HG03135 (cell line): ENCODE measurements around the gene PLK4.
"Not testable (repeated sequence)": the region's sequence is repeated elsewhere in the genome, so short reads cannot be mapped to it uniquely, and the experiment has no call there.

Experiments used
- ATAC-seq: cut with Tn5 transposase; IDR thresholded peaks from one replicate; pipeline ENCODE4 v1.9.1; 2021; ENCODE audit warnings: mild to moderate bottlenecking, moderate library complexity; ENCODE audit not compliant: unreplicated experiment

Gene PLK4

GRCh38 chr4:127899682-127900081 lies 19.0 kb downstream of the PLK4 start:
- ATAC-seq = not testable (repeated sequence)

- no peak for ATAC-seq
Observed at GRCh38 chr4:127905029-127905428, 24.3 kb downstream of the PLK4 start.

- ATAC-seq = no peak
Observed at GRCh38 chr4:127916512-127916911, 35.8 kb downstream of the PLK4 start.

- no peak for ATAC-seq
Observed at GRCh38 chr4:127917151-127917550, 36.5 kb downstream of the PLK4 start.

- no peak for ATAC-seq
Observed at GRCh38 chr4:127920521-127920920, 39.8 kb downstream of the PLK4 start.

DNA sequence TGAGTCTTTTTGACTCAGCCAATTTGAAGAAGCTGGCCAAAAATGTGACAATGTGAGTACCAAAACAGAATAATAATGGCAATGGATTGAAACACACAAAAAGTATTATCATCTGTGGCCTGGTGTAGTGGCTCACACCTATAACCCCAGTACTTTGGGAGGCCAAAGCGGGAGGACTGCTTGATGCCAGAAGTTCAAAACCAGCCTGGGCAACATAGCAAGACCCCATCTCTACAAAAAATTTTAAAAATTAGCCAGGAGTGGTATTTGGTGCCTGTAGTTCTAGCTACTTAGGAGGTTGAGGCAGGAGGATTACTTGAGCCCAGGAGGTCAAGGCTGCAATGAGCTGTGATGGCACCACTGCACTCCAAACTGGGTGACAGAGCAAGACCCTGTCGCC lies 41.5 kb downstream of the PLK4 start:
- ATAC-seq = no peak

- ATAC-seq = not testable (repeated sequence)
Observed at GRCh38 chr4:127925720-127926119, 45.0 kb downstream of the PLK4 start.

DNA sequence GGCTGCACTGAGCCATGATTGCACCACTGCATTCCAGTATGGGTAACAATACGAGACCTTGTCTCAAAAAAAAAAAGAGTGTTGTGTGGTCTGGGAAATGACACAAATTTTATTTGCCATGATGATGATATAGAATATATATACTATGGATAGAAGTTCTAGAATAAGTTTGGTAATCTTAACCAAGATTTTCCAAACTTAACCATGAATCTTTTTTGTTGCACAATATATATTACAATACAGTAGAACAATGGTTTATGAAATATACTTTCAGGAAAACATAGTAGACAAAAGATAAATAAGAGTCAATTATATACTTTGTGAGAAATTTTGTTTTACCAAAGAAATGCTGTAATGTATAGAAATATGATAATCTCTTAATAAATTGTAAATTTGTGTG lies 49.5 kb downstream of the PLK4 start:
- ATAC-seq = no peak

DNA sequence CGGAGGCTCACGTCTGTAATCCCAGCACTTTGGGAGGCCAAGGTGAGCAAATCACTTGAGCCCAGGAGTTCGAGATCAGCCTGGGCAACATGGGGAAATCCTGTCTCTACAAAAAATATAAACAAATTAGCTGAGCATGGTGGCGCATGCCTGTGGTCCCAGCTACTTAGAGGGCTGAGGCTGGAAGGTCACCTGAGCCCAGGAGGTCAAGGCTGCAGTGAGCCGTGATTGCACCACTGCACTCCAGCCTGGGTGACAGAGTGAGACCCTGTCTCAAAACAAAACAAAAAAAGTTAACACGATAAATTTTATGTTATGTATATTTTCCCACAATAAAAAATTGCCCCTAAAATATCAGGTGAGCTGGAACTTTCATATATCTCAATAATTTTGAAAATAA lies 51.1 kb downstream of the PLK4 start:
- not testable (repeated sequence) for ATAC-seq

DNA sequence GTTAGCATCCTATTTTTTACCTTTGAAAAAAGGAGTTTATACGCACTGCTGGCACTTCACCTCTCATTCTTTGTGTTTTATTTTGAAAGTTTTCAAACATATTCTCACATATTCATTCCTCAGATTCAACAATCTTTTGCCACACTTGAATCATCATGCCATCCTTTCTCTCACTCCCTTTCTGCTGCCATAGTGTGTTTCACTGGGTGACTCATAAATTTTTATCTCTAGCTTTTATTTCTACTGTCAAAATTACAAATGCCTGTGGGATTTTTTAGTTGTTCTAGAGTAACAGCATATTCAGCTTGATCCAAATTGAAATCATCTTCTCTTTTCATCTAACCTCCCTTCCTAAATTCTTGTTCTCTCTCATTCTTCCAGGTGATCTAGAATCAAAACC lies 56.3 kb downstream of the PLK4 start:
- no peak for ATAC-seq
